ENCODE results near the gene RHBDL3. TPM values are rescaled to one million over a fixed set of nuclear protein-coding genes. Genes with fewer than 3 reads are reported as not detected.

RHBDL3 gene
- total RNA-seq, 4 donors from 2014 or later = 0.27 to 0.64 TPM; not detected in 2

- peak overlapping the region; percentile 51 to 89 (median 70) for H3K4me3 ChIP-seq
- H3K27me3 ChIP-seq = peaks cover 83% of the 10 kb centered on the region
- no peaks in the 10 kb centered on the region for H3K9me3 ChIP-seq
- peaks cover 9 to 30% (median 22%) of the 10 kb centered on the region in 4 donors for H3K4me1 ChIP-seq
- no peak overlapping the region for H3K27ac ChIP-seq
- DNase-seq = no peak
- TF ChIP-seq CTCF (IDR thresholded peaks at IDR 0.05) (no peak), POLR2A (IDR thresholded peaks at IDR 0.05) (no peak), POLR2AphosphoS5 (IDR thresholded peaks at IDR 0.05) (no peak), EP300 (IDR thresholded peaks at IDR 0.05; ENCODE audit: low read depth) (no peak)
- intact Hi-C loops (cut with DNase I; ENCODE audit: low total_unique reads) (no loop called here), in situ Hi-C loops (cut with MboI; ENCODE audit: low pct_ligation_motif_present in 1 of 4, low pct_unique_long_range_greater_than_20kb in 1 of 4, low sequenced_read_pairs in 3 of 4) (no loop called here)
- no CpG with 5 or more reads among the region's 55 CpGs for WGBS, 2 donors (ENCODE audit: low coverage in 1 of 2)
- H3K36me3 ChIP-seq = no peaks in the 10 kb centered on the region
Observed at GRCh38 chr17:32266051-32266388, 388 bp downstream of the RHBDL3 start.

DNA sequence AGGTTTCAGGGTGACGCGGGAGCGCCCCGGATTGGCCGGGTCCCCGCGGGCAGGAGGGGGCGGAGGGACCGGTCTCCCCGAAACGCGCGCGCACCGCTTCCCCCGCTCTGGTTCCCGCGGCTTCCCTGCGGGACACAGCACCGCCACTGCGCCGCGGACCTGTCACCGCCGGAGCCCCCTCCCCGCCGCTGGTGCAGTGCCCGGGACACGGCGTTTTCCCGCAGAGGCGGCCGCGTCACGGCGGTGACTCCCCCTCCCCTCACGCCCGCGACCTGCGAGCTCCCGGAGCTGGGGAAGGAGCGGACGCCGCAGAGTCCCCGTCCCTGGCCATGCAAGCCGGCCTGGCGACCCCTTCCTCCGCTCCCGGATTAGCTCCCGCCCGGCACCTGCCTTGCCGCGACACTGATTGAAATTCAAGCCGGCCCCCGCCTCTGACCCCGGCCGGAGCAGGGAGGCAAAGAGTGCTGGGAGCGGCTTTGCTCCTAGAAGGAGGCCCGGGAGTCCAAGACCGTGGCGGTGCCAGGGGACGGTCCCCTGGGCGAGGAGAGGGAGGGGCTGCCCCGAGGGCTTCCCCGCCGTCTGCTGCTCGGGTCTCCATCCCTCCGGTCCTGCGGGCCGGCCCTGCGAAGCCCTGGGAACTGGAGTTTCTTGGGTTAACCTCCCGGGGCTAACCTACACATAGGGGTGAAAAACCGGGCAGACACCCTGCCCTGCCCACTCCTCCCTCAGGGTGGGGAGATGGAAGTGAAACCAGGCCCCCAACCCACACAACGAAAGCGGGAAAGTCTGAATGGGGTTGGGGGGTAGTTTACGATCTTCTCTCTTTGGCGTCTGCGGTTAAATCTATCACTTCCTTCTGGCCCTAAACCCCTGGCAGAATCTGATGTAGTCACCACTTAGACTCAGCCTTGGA, 1.0 kb downstream of the RHBDL3 start:
- TF ChIP-seq POLR2A (IDR thresholded peaks at IDR 0.05) (no peak), POLR2AphosphoS5 (IDR thresholded peaks at IDR 0.05) (no peak), EP300 (IDR thresholded peaks at IDR 0.05; ENCODE audit: low read depth) (no peak), CTCF (IDR thresholded peaks at IDR 0.05) (no peak)
- H3K27me3 ChIP-seq = peaks cover 86% of the 10 kb centered on the region
- H3K27ac ChIP-seq = no peak overlapping the region
- 0% methylated on average over 26 of the region's 78 CpGs; no CpG with 5 or more reads in 1 of the 2 donors for WGBS, 2 donors (ENCODE audit: low coverage in 1 of 2)
- peaks cover 9 to 25% (median 22%) of the 10 kb centered on the region in 4 donors for H3K4me1 ChIP-seq
- no peak for DNase-seq
- H3K4me3 ChIP-seq = peak overlapping the region; percentile 51 to 89 (median 70)
- in situ Hi-C loops (cut with MboI; ENCODE audit: low pct_ligation_motif_present in 1 of 4, low pct_unique_long_range_greater_than_20kb in 1 of 4, low sequenced_read_pairs in 3 of 4) = no loop called here
- H3K36me3 ChIP-seq = no peaks in the 10 kb centered on the region
- intact Hi-C loops (cut with DNase I; ENCODE audit: low total_unique reads) = no loop called here
- H3K9me3 ChIP-seq = no peaks in the 10 kb centered on the region

DNA sequence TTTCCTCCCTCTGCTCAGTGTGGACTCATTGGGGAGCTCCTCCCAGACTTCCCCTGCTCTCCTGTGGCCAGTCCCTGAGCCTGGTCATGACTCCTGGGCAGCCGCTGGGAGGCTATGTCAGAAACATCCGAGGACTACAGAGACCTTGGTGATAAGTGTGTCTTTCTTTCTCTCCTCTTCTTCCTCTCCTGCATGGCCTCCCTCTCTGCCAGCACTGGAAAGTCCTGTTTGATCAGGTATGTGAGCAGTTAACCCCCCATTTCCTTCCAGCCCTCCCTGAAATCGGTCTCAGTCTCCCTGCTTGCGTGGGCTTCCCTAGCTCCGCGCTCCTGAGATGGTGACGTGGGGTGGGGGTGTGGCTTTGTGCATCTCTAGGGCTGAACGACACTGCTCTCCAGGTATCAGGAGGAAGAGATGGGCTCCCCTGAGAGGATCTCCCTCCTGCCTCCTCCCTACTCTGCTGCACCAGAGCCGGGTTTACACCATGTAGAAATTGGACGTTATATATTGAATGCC, 2.1 kb downstream of the RHBDL3 start:
- WGBS, 2 donors (ENCODE audit: low coverage in 1 of 2) = 26 to 38% methylated on average over 3 to 10 of the region's 10 CpGs
- in situ Hi-C loops (cut with MboI; ENCODE audit: low pct_ligation_motif_present in 1 of 4, low pct_unique_long_range_greater_than_20kb in 1 of 4, low sequenced_read_pairs in 3 of 4) (no loop called here), intact Hi-C loops (cut with DNase I; ENCODE audit: low total_unique reads) (no loop called here)
- DNase-seq = no peak
- no peaks in the 10 kb centered on the region for H3K36me3 ChIP-seq
- H3K27me3 ChIP-seq = peaks cover 90% of the 10 kb centered on the region
- H3K4me1 ChIP-seq = peaks cover 9 to 25% (median 22%) of the 10 kb centered on the region in 4 donors
- H3K4me3 ChIP-seq = no peak overlapping the region
- no peak for TF ChIP-seq POLR2AphosphoS5 (IDR thresholded peaks at IDR 0.05)
- no peak for TF ChIP-seq CTCF (IDR thresholded peaks at IDR 0.05)
- TF ChIP-seq POLR2A (IDR thresholded peaks at IDR 0.05) = no peak
- TF ChIP-seq EP300 (IDR thresholded peaks at IDR 0.05; ENCODE audit: low read depth) = no peak
- no peaks in the 10 kb centered on the region for H3K9me3 ChIP-seq
- no peak overlapping the region for H3K27ac ChIP-seq

GRCh38 chr17:32268734-32269288, 3.2 kb downstream of the RHBDL3 start:
- intact Hi-C loops (cut with DNase I; ENCODE audit: low total_unique reads) (no loop called here), in situ Hi-C loops (cut with MboI; ENCODE audit: low pct_ligation_motif_present in 1 of 4, low pct_unique_long_range_greater_than_20kb in 1 of 4, low sequenced_read_pairs in 3 of 4) (no loop called here)
- Histone ChIP-seq H3K27ac (no peak overlapping the region), H3K27me3 (peaks cover 88% of the 10 kb centered on the region), H3K36me3 (no peaks in the 10 kb centered on the region), H3K4me1 (peaks cover 9 to 25% (median 22%) of the 10 kb centered on the region in 4 donors), H3K4me3 (no peak overlapping the region), H3K9me3 (no peaks in the 10 kb centered on the region)
- 67 to 69% methylated on average over 5 to 7 of the region's 7 CpGs for WGBS, 2 donors (ENCODE audit: low coverage in 1 of 2)
- TF ChIP-seq POLR2AphosphoS5 (IDR thresholded peaks at IDR 0.05) (no peak), POLR2A (IDR thresholded peaks at IDR 0.05) (no peak)
- no peak for DNase-seq
